Inflammatory macrophage (primary cell): ENCODE measurements around the gene GON7.

Experiments
- DNase-seq, 2 donors: peaks; one replicate each; pipeline ENCODE4 v3.0.0-alpha.2; 2020 to 2022

GON7 gene

GRCh38 chr14:93156693-93157369 lies 50.0 kb downstream of the GON7 start:
- no peak for DNase-seq

GRCh38 chr14:93155667-93156066 lies 51.2 kb downstream of the GON7 start:
- DNase-seq = no peak

GRCh38 chr14:93153121-93153520 lies 53.7 kb downstream of the GON7 start:
- peak; percentile 52 to 63 for DNase-seq
